IPS-18a (cell line): Measurements from ENCODE around the gene U2AF1L4.

ENCODE experiments used
- H3K27ac ChIP-seq: one replicate; pipeline ENCODE4 v1.5.1; 2013; ENCODE audit warnings: low read length
- H3K27me3 ChIP-seq: one replicate; pipeline ENCODE4 v1.6.1; 2013; ENCODE audit warnings: mild to moderate bottlenecking, low read length; ENCODE audit not compliant: control insufficient read depth, insufficient read depth
- H3K36me3 ChIP-seq: one replicate; pipeline ENCODE4 v1.6.1; 2013; ENCODE audit warnings: low read depth, low read length; ENCODE audit not compliant: control insufficient read depth
- H3K4me1 ChIP-seq: one replicate; pipeline ENCODE4 v1.6.1; 2013; ENCODE audit warnings: low read depth, low read length; ENCODE audit not compliant: control insufficient read depth
- H3K4me3 ChIP-seq: one replicate; pipeline ENCODE4 v1.5.1; 2013; ENCODE audit warnings: low read length
- H3K9ac ChIP-seq: one replicate; pipeline ENCODE4 v1.6.1; 2013; ENCODE audit warnings: mild to moderate bottlenecking, low read length, moderate library complexity
- H3K9me3 ChIP-seq: one replicate; pipeline ENCODE4 v1.6.1; 2013; ENCODE audit warnings: low read depth, low read length; ENCODE audit not compliant: control insufficient read depth

The U2AF1L4 gene

GRCh38 chr19:35753634-35754369 lies 8.6 kb upstream of the U2AF1L4 start:
- Histone ChIP-seq H3K27ac (no peak overlapping the region), H3K4me1 (peaks cover 4% of the 10 kb centered on the region), H3K36me3 (no peaks in the 10 kb centered on the region), H3K27me3 (no peaks in the 10 kb centered on the region), H3K9ac (no peak overlapping the region), H3K9me3 (no peaks in the 10 kb centered on the region), H3K4me3 (no peak overlapping the region)

- Histone ChIP-seq H3K4me1 (peaks cover 4% of the 10 kb centered on the region), H3K27me3 (no peaks in the 10 kb centered on the region), H3K9me3 (no peaks in the 10 kb centered on the region), H3K9ac (no peak overlapping the region), H3K27ac (no peak overlapping the region), H3K36me3 (no peaks in the 10 kb centered on the region), H3K4me3 (no peak overlapping the region)
These were observed 7.6 kb upstream of the U2AF1L4 start for GRCh38 chr19:35752746-35753350.

- Histone ChIP-seq H3K36me3 (no peaks in the 10 kb centered on the region), H3K27ac (no peak overlapping the region), H3K4me1 (peaks cover under 1% of the 10 kb centered on the region), H3K27me3 (no peaks in the 10 kb centered on the region), H3K9me3 (no peaks in the 10 kb centered on the region), H3K9ac (no peak overlapping the region), H3K4me3 (no peak overlapping the region)
These were observed 6.9 kb upstream of the U2AF1L4 start for GRCh38 chr19:35751839-35752745.

- Histone ChIP-seq H3K27me3 (no peaks in the 10 kb centered on the region), H3K9ac (no peak overlapping the region), H3K27ac (no peak overlapping the region), H3K36me3 (no peaks in the 10 kb centered on the region), H3K9me3 (no peaks in the 10 kb centered on the region), H3K4me1 (no peaks in the 10 kb centered on the region), H3K4me3 (no peak overlapping the region)
These were observed 4.9 kb upstream of the U2AF1L4 start for GRCh38 chr19:35750167-35750566.

- no peak within 1 kb of the TSS for H3K27ac ChIP-seq
- H3K4me1 ChIP-seq, result peaks cover 5% of the 10 kb centered on the region
- peak within 1 kb of the TSS; percentile 86 for H3K4me3 ChIP-seq
- H3K9ac ChIP-seq, result peak within 1 kb of the TSS; percentile 24
- H3K27me3 ChIP-seq, result no peaks in the 10 kb centered on the region
- H3K36me3 ChIP-seq, result no peaks in the 10 kb centered on the region
- no peaks in the 10 kb centered on the region for H3K9me3 ChIP-seq
These were observed 3.1 kb upstream of the U2AF1L4 start, which contains the start of gene LIN37 for GRCh38 chr19:35748106-35749020. Gene LIN37 (plus strand): TSS chr19:35748576. CDS start chr19:35748725, 149 bp downstream.

GRCh38 chr19:35746531-35746930 lies 1.3 kb upstream of the U2AF1L4 start:
- Histone ChIP-seq H3K27me3 (no peaks in the 10 kb centered on the region), H3K9ac (peak overlapping the region; percentile 94), H3K4me3 (peak overlapping the region; percentile 88), H3K27ac (no peak overlapping the region), H3K36me3 (no peaks in the 10 kb centered on the region), H3K4me1 (peaks cover 5% of the 10 kb centered on the region), H3K9me3 (no peaks in the 10 kb centered on the region)

- Histone ChIP-seq H3K27ac (peak overlapping the region; percentile 63), H3K9me3 (no peaks in the 10 kb centered on the region), H3K4me3 (peak overlapping the region; percentile 88), H3K9ac (peak overlapping the region; percentile 94), H3K4me1 (peaks cover 5% of the 10 kb centered on the region), H3K27me3 (no peaks in the 10 kb centered on the region), H3K36me3 (no peaks in the 10 kb centered on the region)
These were observed 857 bp upstream of the U2AF1L4 start for GRCh38 chr19:35746087-35746462.

- Histone ChIP-seq H3K27me3 (no peaks in the 10 kb centered on the region), H3K9ac (peak overlapping the region; percentile 94), H3K9me3 (no peaks in the 10 kb centered on the region), H3K4me1 (peaks cover 5% of the 10 kb centered on the region), H3K4me3 (peak overlapping the region; percentile 88), H3K36me3 (no peaks in the 10 kb centered on the region), H3K27ac (peak overlapping the region; percentile 91)
These were observed 539 bp downstream of the U2AF1L4 start for GRCh38 chr19:35744430-35745327.

- H3K9ac ChIP-seq, result peak overlapping the region; percentile 94
- H3K9me3 ChIP-seq, result no peaks in the 10 kb centered on the region
- H3K4me1 ChIP-seq, result peaks cover 5% of the 10 kb centered on the region
- H3K27ac ChIP-seq, result no peak overlapping the region
- H3K27me3 ChIP-seq, result no peaks in the 10 kb centered on the region
- H3K36me3 ChIP-seq, result peaks cover 1% of the 10 kb centered on the region
- peak overlapping the region; percentile 88 for H3K4me3 ChIP-seq
These were observed 1.4 kb downstream of the U2AF1L4 start for GRCh38 chr19:35743640-35744429.
